Fibroblast of mammary gland (primary cell): ENCODE data around the gene C11orf65.

ENCODE experiments used
- DNase-seq: peaks from one replicate; pipeline ENCODE4 v3.0.0-alpha.2; 2010; ENCODE audit warnings: low read depth
- H3K4me3 ChIP-seq: 2 replicates; pipeline ENCODE4 v1.5.1; 2011; ENCODE audit warnings: low read depth, mild to moderate bottlenecking, low read length, moderate library complexity; ENCODE audit not compliant: control insufficient read depth
- CTCF ChIP-seq: conservative IDR thresholded peaks from 2 replicates; pipeline ENCODE4 v1.5.1; 2011; ENCODE audit warnings: low read depth, low read length, inconsistent platforms; ENCODE audit not compliant: control insufficient read depth, insufficient read depth

Gene C11orf65

GRCh38 chr11:108500721-108501120 lies 33.4 kb upstream of the C11orf65 start:
- no peak for DNase-seq
- no peak overlapping the region for H3K4me3 ChIP-seq
- TF ChIP-seq CTCF, result no peak

- H3K4me3 ChIP-seq, result no peak overlapping the region
- TF ChIP-seq CTCF, result no peak
- DNase-seq, result no peak
Measured at GRCh38 chr11:108500169-108500568, 32.8 kb upstream of the C11orf65 start.

- peak overlapping the region; percentile 66 for H3K4me3 ChIP-seq
- TF ChIP-seq CTCF, result no peak
- no peak for DNase-seq
Measured at GRCh38 chr11:108498816-108499408, 31.6 kb upstream of the C11orf65 start.

GRCh38 chr11:108498046-108498815 lies 30.9 kb upstream of the C11orf65 start, which contains the start of gene POGLUT3:
POGLUT3 (minus strand) TSS chr11:108498384; CDS start chr11:108498366, 18 bp downstream.
- peak; percentile 37 for DNase-seq
- peak within 1 kb of the TSS; percentile 66 for H3K4me3 ChIP-seq
- TF ChIP-seq CTCF, result no peak

GRCh38 chr11:108497317-108498045 lies 30.2 kb upstream of the C11orf65 start:
- H3K4me3 ChIP-seq, result peak overlapping the region; percentile 66
- peak; percentile 99 for DNase-seq
- no peak for TF ChIP-seq CTCF

GRCh38 chr11:108496643-108497256 lies 29.4 kb upstream of the C11orf65 start:
- TF ChIP-seq CTCF, result no peak
- DNase-seq, result peak; percentile 17
- peak overlapping the region; percentile 66 for H3K4me3 ChIP-seq
